ENCODE data around the gene GOLGA8S.
"Not testable (repeated sequence)": the region's sequence is repeated elsewhere in the genome, so short reads cannot be mapped to it uniquely, and the experiment has no call there.

Gene GOLGA8S

DNA sequence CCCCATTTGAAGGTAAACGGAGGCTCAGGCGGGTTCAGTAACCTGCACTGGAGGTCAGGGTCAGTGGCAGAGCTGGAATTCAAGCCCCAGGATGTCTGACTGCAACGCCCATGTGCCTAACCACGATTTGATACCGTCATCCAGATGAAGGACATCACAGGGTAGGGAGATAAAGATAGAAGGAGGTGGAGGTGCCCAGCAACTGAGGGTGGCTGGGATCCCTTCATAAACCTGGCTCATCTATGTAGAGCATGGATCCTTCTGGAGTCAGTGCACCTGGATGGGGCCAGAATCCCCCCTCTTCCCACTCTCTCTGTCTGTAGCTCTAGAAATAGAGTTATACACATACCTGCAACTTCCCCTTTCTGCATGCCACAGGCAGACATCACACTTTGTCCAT, 41.3 kb downstream of the GOLGA8S start:
- DNase-seq (ENCODE audit: extremely low read depth in 1 of 2, low read depth in 1 of 2): no peak

DNA sequence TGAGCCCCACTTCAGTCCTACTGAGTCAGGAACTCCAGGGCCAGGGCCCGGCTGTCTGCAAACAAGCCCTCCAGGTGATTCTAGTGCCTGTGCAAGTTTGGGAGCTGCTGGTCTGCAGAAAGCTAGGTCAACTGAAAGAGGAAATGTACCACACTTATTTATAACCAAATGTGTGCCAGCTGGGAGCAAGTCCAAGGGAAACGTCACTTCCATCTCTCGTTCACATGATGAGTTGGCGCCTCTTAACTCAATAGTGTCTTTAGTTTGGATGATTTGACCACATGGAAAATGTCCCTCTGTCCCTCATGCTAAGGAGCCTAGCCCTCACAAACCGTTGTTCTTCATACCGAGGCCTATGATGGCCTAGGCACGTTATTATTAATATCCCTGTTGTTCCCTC, 43.2 kb downstream of the GOLGA8S start:
- no peak for DNase-seq (ENCODE audit: extremely low read depth in 1 of 2, low read depth in 1 of 2)

DNA sequence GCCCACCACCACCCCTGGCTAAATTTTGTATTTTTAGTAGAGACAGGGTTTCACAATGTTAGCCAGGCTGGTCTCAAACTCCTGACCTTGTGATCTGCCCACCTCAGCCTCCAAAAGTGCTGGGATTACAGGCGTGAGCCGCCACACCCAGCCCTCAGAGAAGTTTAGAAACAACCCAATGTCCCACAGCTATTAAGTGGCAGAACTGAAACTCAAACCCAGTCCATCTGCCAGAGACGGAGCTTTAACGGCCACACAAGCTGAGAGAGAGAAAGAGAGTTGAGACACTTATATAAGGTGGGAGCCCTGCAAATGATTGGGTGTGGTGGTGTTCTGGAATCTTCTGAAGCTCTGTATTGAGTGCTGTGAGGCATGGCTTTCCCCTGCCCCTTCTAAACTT, 43.8 kb downstream of the GOLGA8S start:
- not testable (repeated sequence) for DNase-seq (ENCODE audit: extremely low read depth in 1 of 2, low read depth in 1 of 2)

DNA sequence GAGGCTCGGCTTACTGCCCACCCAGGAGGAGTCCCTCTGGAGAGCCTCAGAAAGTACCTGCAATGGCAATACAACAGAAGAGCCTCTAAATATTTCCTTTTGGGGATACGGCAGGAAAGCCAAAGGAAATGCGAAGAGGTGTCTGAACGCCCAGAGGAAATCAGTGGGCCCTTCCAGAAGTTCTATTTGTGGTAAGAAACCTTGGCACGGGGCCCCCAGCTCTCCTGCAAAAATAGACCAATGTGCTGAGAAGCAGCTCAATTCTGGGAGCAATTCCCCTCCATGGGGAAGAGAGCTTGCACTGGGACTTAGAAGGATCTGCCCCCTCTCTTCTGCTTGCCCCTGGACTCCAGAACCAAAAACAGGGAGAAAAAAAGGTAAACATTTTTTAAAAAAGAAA, 44.7 kb downstream of the GOLGA8S start:
- not testable (repeated sequence) for DNase-seq (ENCODE audit: extremely low read depth in 1 of 2, low read depth in 1 of 2)

DNA sequence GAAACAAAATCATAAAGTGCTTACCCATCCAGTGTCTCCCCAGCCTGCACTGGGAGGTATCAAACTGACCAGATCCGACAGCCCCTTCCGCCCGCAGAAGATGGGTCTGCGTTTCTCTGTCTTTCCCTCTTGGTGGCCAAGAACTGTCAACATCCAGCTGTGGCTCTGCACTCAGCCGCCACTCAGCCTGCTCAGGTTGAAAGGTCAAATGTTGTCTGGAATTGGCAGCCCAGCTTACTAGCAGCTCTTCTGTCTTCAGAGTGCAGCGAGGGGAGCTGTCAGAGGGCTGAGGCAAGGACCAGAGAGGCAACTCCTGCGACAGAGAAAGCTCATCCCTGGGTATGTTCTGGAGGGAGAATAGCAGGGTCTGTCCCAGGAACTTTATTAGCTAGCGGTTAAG, 47.1 kb downstream of the GOLGA8S start:
- DNase-seq (ENCODE audit: extremely low read depth in 1 of 2, low read depth in 1 of 2): no peak

DNA sequence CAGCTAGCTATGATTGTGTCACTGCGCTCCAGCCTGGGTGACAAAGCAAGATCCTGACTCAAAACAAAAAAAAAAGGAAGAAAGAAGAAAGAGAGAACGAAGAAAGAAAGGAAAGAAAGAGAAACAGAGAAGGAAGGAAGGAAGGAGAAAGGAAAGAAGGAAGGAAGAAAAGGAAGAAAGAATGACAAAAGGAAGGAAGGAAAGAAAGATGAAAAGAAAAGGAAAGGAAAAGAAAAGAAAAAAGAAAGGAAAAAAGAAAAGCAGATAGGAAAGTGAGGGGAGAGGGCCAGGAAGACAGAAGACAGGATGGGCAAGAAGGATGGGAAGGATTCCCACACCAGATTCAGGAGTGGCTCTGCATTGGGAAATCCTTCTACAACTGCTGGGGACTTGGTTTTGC, 47.6 kb downstream of the GOLGA8S start:
- no peak for DNase-seq (ENCODE audit: extremely low read depth in 1 of 2, low read depth in 1 of 2)

DNA sequence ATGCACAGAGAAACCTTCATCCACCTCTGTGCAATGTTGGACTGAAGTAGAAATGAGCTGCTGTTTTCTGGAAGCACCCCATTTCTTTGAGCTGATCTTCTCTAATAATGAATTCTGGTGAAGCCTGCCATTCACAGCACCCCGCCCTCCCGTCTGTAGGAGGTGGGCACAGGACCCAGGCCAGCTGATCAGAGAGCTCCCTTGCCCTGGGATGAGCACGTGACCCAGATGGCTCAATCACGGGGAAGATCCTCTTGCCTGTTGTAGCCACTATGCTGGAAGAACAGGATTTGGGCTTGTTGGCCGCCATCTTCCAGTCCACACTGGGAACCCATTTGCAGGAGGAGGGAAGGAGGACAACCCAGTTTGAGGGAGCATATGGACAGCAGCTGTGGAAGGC, 48.0 kb downstream of the GOLGA8S start:
- DNase-seq (ENCODE audit: extremely low read depth in 1 of 2, low read depth in 1 of 2): no peak

DNA sequence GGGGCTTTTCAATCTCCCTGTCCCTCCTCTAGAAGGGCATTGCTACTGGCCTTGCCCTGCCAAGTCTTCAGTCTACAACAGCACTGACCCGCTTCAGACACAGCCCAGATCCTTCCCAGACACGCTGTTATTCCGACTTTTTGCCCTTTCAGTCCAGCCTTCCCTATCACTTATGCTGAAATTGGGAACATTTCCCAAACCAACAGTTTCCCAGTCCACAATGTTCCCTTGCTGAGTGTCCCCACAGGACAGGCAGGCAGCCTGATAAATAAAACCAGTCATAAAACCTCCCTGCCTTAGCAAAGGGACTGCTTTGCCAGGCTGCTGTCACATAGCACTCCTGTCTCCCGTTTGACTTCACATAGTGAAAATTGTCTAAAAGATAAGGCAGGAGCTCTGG, 49.0 kb downstream of the GOLGA8S start:
- no peak for DNase-seq (ENCODE audit: extremely low read depth in 1 of 2, low read depth in 1 of 2)

DNA sequence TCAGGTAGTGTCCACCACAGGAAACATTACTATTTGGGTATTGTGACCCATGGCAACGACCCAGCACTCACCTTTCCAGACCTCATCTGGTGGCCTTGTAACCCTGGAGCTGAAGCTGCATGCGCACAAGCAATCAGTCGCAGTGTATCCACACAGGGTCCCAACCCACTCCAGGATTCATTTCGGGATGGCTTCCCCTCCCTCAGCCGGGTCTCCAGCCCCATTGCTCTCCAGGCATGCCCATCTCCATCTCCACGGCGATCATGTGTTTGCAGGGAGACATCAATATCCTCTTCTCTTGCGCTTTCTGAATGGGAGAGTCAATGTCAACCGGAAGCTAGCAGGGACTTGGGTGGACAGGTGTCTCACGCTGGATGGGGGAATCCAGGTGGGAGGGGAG, 57.3 kb downstream of the GOLGA8S start:
- no peak for DNase-seq (ENCODE audit: extremely low read depth in 1 of 2, low read depth in 1 of 2)

DNA sequence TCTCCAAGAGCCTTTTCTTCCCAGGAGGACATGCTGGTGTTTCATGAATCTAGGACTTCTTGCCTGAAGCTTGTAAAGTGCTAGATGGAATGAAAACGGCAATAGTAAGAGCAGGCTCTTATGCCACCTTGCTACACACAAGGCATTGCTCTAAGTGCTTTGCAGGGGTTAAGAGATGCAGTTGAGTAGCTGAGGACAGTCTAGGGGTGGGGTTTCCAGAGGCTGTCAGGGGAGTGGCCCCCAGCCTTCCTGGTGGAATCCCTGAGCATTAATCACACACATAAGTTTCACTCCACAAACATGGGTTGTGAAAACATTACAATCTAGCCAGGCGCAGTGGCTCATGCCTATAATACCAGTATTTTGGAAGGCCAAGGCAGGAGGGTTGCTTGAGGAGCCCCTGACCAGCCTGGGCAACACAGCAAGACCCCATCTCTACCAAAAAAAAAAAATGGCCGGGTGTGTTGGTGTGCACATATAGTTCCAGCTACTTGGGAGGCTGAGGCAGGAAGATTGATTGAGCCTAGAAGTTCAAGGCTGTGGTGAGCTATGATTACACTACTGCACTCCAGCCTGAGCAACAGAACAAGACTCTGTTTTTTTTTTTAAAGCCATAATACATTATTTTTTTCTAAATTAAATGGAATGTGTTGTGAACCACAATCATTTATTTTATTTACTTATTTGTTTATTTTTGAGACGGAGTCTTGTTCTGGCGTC, 58.5 kb downstream of the GOLGA8S start:
- not testable (repeated sequence) for DNase-seq (ENCODE audit: extremely low read depth in 1 of 2, low read depth in 1 of 2)
